NB4 (cell line): Measurements from ENCODE around the gene NPAS3.

Experiments
- MYC ChIP-seq: IDR thresholded peaks from 2 replicates; pipeline ENCODE4 v1.6.1; 2011; ENCODE audit warnings: low read depth, low read length
- POLR2A ChIP-seq: IDR thresholded peaks from 2 replicates; pipeline ENCODE4 v1.6.1; 2011; ENCODE audit warnings: mild to moderate bottlenecking; ENCODE audit not compliant: insufficient read length; ENCODE audit errors: extremely low read depth
- TF ChIP-seq, protein P1 (sequence below): IDR thresholded peaks from one replicate; pipeline ENCODE4 v1.5.1; 2012; ENCODE audit warnings: low read depth, low read length
- TF ChIP-seq, protein P2 (sequence below): IDR thresholded peaks from 2 replicates; pipeline ENCODE4 v1.6.1; 2011; ENCODE audit warnings: low read depth, low read length

DNA sequence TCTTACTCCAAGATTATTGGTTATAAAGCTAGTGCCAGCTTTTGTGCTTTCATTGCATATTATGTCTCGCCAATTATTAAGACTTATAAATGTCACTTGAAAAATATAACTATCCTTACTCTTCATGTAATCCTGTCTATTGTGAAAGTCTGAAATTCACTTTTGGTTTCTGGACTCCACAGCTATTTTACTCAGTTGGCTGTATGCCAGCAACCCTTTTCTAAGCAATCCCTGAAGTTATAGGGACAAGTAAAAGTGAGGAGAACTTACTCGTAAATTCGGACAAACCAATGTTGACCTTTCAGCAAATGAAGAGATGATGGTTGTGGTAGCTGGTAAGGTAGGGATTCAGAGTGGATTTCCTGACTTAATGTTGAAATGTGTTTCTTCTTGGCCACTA lies 196.3 kb downstream of the NPAS3 start:
- TF ChIP-seq, protein P1, sequence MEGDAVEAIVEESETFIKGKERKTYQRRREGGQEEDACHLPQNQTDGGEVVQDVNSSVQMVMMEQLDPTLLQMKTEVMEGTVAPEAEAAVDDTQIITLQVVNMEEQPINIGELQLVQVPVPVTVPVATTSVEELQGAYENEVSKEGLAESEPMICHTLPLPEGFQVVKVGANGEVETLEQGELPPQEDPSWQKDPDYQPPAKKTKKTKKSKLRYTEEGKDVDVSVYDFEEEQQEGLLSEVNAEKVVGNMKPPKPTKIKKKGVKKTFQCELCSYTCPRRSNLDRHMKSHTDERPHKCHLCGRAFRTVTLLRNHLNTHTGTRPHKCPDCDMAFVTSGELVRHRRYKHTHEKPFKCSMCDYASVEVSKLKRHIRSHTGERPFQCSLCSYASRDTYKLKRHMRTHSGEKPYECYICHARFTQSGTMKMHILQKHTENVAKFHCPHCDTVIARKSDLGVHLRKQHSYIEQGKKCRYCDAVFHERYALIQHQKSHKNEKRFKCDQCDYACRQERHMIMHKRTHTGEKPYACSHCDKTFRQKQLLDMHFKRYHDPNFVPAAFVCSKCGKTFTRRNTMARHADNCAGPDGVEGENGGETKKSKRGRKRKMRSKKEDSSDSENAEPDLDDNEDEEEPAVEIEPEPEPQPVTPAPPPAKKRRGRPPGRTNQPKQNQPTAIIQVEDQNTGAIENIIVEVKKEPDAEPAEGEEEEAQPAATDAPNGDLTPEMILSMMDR = no peak
- TF ChIP-seq MYC (no peak), POLR2A (no peak)
- TF ChIP-seq, protein P2, sequence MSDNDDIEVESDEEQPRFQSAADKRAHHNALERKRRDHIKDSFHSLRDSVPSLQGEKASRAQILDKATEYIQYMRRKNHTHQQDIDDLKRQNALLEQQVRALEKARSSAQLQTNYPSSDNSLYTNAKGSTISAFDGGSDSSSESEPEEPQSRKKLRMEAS = no peak
